Activated naive CD8-positive, alpha-beta T cell treated with anti-CD3 and anti-CD28 coated beads, Interleukin-2, amount 50 U/mL, for 24 hours (primary cell): Measurements from ENCODE around the gene CKAP5.

ENCODE experiments used
- ATAC-seq: fragments of 150-1000 bp; cut with Tn5 transposase; one replicate; pipeline ENCODE4 v1.10.0; 2021
- DNase-seq: peaks from one replicate; pipeline ENCODE4 v3.0.0; 2021
- H3K27ac Mint-ChIP-seq: one replicate; pipeline ENCODE4 v1.8.0; 2021; ENCODE audit warnings: mild to moderate bottlenecking, mixed read lengths
- H3K27me3 Mint-ChIP-seq: one replicate; pipeline ENCODE4 v1.8.0; 2021; ENCODE audit warnings: mixed read lengths
- H3K36me3 Mint-ChIP-seq: one replicate; pipeline ENCODE4 v1.8.0; 2021; ENCODE audit warnings: low read depth, mixed read lengths
- H3K4me1 Mint-ChIP-seq: one replicate; pipeline ENCODE4 v1.8.0; 2021; ENCODE audit warnings: mixed read lengths
- H3K4me3 Mint-ChIP-seq: one replicate; pipeline ENCODE4 v1.8.0; 2021; ENCODE audit warnings: mild to moderate bottlenecking, moderate library complexity, mixed read lengths
- H3K9me3 Mint-ChIP-seq: one replicate; pipeline ENCODE4 v1.8.0; 2021; ENCODE audit warnings: mixed read lengths

Gene CKAP5

GRCh38 chr11:46766656-46767055 lies 79.4 kb downstream of the CKAP5 start:
- no peak for ATAC-seq
- Mint-ChIP-seq H3K4me1 (no peaks in the 10 kb centered on the region), H3K9me3 (no peaks in the 10 kb centered on the region), H3K36me3 (peaks cover 41% of the 10 kb centered on the region), H3K27ac (no peak overlapping the region), H3K27me3 (no peaks in the 10 kb centered on the region), H3K4me3 (no peak overlapping the region)
- no peak for DNase-seq

DNA sequence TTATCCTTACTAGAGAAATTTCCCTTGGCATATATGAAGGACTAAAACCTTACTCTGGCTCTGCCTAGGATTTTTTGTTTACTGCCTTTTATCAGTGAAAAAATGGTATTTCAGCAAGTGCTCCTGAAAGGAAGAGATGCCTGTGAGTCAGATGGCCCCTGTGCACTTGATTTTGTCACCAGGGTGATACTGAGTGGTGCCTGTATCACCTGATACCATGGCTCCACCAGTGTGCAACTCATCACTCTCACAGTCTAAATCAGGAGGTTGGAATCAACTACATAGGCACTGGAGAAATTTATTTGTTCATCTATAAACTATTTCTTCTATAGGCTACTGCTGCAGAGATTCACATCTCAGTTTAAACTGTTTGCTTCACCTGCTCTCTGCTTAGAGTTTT lies 83.8 kb downstream of the CKAP5 start:
- Mint-ChIP-seq H3K4me3 (no peak overlapping the region), H3K9me3 (no peaks in the 10 kb centered on the region), H3K36me3 (peaks cover 48% of the 10 kb centered on the region), H3K4me1 (no peaks in the 10 kb centered on the region), H3K27me3 (no peaks in the 10 kb centered on the region), H3K27ac (no peak overlapping the region)
- no peak for DNase-seq
- no peak for ATAC-seq

GRCh38 chr11:46761807-46762206 lies 84.3 kb downstream of the CKAP5 start:
- H3K36me3 Mint-ChIP-seq = peaks cover 48% of the 10 kb centered on the region
- H3K27ac Mint-ChIP-seq = no peak overlapping the region

GRCh38 chr11:46760429-46761128 lies 85.5 kb downstream of the CKAP5 start:
- no peak overlapping the region for H3K27ac Mint-ChIP-seq
- H3K27me3 Mint-ChIP-seq = no peaks in the 10 kb centered on the region
- H3K4me1 Mint-ChIP-seq = no peaks in the 10 kb centered on the region
- DNase-seq (no peak), ATAC-seq (no peak)
- H3K36me3 Mint-ChIP-seq = peaks cover 51% of the 10 kb centered on the region
- H3K4me3 Mint-ChIP-seq = no peak overlapping the region
- H3K9me3 Mint-ChIP-seq = no peaks in the 10 kb centered on the region

More at GRCh38 chr11:46761807-46762206, 84.3 kb downstream of the CKAP5 start:
- Mint-ChIP-seq H3K9me3 (no peaks in the 10 kb centered on the region), H3K4me3 (no peak overlapping the region), H3K27me3 (no peaks in the 10 kb centered on the region), H3K4me1 (no peaks in the 10 kb centered on the region)
- ATAC-seq = no peak
- DNase-seq = no peak

GRCh38 chr11:46759196-46759595 lies 86.9 kb downstream of the CKAP5 start:
- ATAC-seq (no peak), DNase-seq (no peak)
- H3K4me3 Mint-ChIP-seq = no peak overlapping the region
- peaks cover 56% of the 10 kb centered on the region for H3K36me3 Mint-ChIP-seq
- no peak overlapping the region for H3K27ac Mint-ChIP-seq
- no peaks in the 10 kb centered on the region for H3K4me1 Mint-ChIP-seq
- H3K27me3 Mint-ChIP-seq = no peaks in the 10 kb centered on the region
- no peaks in the 10 kb centered on the region for H3K9me3 Mint-ChIP-seq

- Mint-ChIP-seq H3K36me3 (peaks cover 60% of the 10 kb centered on the region), H3K4me1 (no peaks in the 10 kb centered on the region), H3K9me3 (no peaks in the 10 kb centered on the region), H3K4me3 (no peak overlapping the region), H3K27me3 (no peaks in the 10 kb centered on the region), H3K27ac (no peak overlapping the region)
- ATAC-seq (no peak), DNase-seq (no peak)
Observed at GRCh38 chr11:46755962-46756361, 90.1 kb downstream of the CKAP5 start.

- no peak overlapping the region for H3K4me3 Mint-ChIP-seq
- ATAC-seq = no peak
- no peaks in the 10 kb centered on the region for H3K27me3 Mint-ChIP-seq
- DNase-seq = no peak
- H3K4me1 Mint-ChIP-seq = no peaks in the 10 kb centered on the region
- no peak overlapping the region for H3K27ac Mint-ChIP-seq
- peaks cover 63% of the 10 kb centered on the region for H3K36me3 Mint-ChIP-seq
- no peaks in the 10 kb centered on the region for H3K9me3 Mint-ChIP-seq
Observed at GRCh38 chr11:46747150-46747549, 98.9 kb downstream of the CKAP5 start.

- Mint-ChIP-seq H3K4me1 (no peaks in the 10 kb centered on the region), H3K9me3 (no peaks in the 10 kb centered on the region), H3K27ac (no peak overlapping the region), H3K36me3 (peaks cover 66% of the 10 kb centered on the region), H3K4me3 (no peak overlapping the region), H3K27me3 (no peaks in the 10 kb centered on the region)
- DNase-seq = no peak
- ATAC-seq = no peak
Observed at GRCh38 chr11:46745995-46746394, 100.1 kb downstream of the CKAP5 start.

DNA sequence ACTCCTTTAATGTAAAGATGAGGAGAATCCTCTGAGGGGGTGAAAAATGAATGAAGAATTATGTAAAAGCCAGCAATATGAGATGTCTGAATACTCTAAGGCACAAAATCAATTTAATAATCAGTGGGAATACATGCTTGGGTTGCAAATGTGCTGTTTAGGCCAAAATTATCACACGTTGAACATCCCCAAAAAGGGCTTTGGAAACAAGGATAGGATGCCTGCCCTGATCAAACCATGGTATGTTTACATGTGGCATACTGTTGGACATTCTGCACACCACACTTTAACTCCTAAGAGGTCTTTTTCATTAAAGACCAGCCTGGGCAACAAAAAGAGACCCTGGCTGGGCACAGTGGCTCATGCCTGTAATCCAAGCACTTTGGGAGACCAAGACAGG lies 100.8 kb downstream of the CKAP5 start:
- ATAC-seq = no peak
- Mint-ChIP-seq H3K9me3 (no peaks in the 10 kb centered on the region), H3K36me3 (peaks cover 63% of the 10 kb centered on the region), H3K4me3 (no peak overlapping the region), H3K27ac (no peak overlapping the region), H3K27me3 (no peaks in the 10 kb centered on the region), H3K4me1 (no peaks in the 10 kb centered on the region)
- no peak for DNase-seq

DNA sequence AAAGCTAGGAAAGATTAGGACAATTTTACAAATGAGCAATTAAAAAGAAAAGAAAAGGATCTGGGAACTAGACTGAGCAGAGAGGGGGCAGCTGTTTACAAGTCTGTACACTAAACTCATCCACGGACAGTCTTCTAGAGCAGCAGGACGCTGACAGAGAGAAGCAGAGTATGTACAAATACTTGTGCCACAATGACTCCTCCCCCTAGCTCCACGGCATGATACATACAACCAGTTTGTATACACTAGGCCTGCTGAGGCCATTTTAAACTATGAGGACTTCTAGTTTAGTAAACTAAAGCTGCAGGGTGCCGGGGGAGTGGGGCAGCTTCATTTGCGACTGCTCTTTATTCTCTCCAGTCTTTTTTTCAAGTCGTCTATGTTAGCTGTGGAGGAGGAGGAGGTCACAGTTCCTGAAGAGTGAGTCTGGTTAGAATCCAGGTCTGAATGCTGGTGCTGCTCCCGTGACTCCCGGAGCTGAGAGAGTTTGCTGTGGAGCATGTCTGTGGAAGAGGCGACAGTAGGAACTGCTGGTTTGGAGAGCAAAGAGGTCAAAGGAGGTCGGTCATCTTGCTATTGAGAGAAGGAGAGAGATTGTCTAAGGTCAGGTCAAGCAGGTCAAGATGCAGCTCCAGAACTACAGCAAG lies 102.3 kb downstream of the CKAP5 start:
- Mint-ChIP-seq H3K27ac (no peak overlapping the region), H3K9me3 (no peaks in the 10 kb centered on the region), H3K36me3 (peaks cover 53% of the 10 kb centered on the region), H3K27me3 (no peaks in the 10 kb centered on the region), H3K4me3 (no peak overlapping the region), H3K4me1 (no peaks in the 10 kb centered on the region)
- ATAC-seq = no peak
- no peak for DNase-seq

DNA sequence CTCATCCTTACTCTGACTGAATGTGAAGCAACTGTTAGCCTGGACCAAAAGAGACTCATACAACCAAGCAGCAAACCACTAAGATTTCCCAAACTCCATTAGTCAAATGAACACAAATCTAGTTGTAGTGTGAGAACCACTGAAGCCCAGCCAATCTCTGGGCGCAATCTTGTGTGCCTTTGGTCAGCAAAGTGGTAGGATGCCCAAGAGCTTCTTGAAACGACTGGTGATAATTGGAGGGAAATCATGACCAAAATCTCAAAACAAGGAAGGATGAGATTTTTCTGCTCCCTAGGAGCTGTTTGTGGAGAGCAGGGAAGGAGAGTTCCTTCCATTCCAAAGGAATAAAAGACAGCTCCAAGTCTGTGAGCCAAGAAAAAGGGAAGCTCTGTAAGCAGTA lies 103.0 kb downstream of the CKAP5 start:
- Mint-ChIP-seq H3K27me3 (no peaks in the 10 kb centered on the region), H3K4me1 (no peaks in the 10 kb centered on the region), H3K36me3 (peaks cover 49% of the 10 kb centered on the region), H3K4me3 (no peak overlapping the region), H3K9me3 (no peaks in the 10 kb centered on the region), H3K27ac (no peak overlapping the region)
- no peak for DNase-seq
- ATAC-seq = no peak

DNA sequence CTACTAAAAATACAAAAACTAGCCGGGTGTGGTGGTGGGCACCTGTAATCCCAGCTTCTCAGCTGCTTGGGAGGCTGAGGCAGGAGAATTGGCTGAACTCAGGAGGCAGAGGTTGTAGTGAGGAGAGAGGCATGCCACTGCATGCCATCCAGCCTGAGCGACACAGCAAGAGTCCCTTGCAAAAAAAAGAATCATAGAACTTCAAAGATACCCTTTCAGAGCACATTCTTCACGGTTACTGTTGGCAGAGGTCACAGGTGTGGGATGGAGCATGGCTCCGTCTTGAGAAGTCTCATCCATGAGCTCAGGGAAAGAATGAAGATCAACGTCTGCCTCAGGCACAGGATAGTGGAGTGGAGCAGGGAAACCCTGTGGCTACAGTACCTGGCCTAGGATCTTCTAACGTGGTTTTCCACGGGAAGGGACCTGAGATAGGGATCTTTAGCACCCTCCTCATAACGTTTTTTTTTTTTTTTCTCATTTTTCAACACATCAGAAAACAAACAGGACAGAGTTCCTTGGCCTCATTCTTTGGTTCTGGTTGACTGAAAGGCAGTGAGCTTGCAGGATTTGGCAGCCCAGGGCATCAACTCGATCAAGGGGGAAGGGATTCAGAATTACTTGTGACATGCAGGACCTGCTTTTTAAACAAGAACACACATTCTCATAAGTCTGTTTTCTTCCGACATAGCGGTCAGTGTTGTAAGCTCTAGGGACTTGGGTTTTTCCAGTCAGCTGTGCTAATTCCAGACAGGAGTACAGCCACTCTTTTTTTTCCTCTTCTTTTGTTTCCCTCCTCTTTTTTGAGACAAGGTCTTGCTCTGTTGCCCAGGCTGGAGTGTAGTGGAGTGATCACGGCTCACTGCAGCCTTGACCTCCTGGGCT lies 104.2 kb downstream of the CKAP5 start:
- ATAC-seq (no peak), DNase-seq (no peak)
- H3K9me3 Mint-ChIP-seq = no peaks in the 10 kb centered on the region
- H3K4me1 Mint-ChIP-seq = no peaks in the 10 kb centered on the region
- H3K27me3 Mint-ChIP-seq = no peaks in the 10 kb centered on the region
- no peak overlapping the region for H3K4me3 Mint-ChIP-seq
- H3K36me3 Mint-ChIP-seq = peaks cover 44% of the 10 kb centered on the region
- H3K27ac Mint-ChIP-seq = no peak overlapping the region

DNA sequence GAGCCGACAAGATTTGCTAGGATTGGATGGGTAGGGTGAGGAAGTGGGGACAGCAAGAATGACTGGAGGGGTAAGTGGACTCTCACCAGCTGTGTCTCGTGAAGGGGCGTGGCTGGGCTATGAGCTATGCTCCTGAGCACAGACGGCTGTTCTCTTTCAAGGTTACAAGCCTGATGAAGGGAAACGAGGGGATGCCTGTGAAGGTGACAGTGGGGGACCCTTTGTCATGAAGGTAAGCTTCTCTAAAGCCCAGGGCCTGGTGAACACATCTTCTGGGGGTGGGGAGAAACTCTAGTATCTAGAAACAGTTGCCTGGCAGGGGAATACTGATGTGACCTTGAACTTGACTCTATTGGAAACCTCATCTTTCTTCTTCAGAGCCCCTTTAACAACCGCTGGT lies 107.2 kb downstream of the CKAP5 start:
- no peak for ATAC-seq

DNA sequence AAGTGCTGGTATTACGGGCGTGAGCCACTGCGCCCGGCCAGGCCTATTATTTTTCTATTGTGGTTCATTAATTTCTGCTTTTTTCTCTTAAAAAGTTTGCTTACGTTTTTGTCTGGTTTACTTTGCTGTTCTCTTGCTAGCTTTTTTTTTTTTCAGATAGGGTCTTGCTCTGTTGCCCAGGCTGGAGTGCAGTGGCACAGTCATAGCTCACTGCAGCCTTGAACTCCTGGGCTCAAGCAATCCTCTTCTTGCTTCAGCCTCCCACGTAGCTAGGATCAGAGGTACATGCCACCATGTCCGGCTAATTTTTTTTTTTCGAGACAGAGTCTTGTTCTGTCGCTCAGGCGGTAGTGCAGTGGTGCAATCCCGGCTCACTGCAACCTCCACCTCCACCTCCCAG lies 108.4 kb downstream of the CKAP5 start:
- Mint-ChIP-seq H3K4me3 (no peak overlapping the region), H3K9me3 (no peaks in the 10 kb centered on the region), H3K27ac (no peak overlapping the region), H3K4me1 (no peaks in the 10 kb centered on the region), H3K27me3 (no peaks in the 10 kb centered on the region), H3K36me3 (peaks cover 17% of the 10 kb centered on the region)
- DNase-seq = no peak
- ATAC-seq = no peak

More for the DNA sequence above, 107.2 kb downstream of the CKAP5 start:
- H3K36me3 Mint-ChIP-seq = peaks cover 27% of the 10 kb centered on the region
- DNase-seq = no peak
- H3K9me3 Mint-ChIP-seq = no peaks in the 10 kb centered on the region
- no peaks in the 10 kb centered on the region for H3K4me1 Mint-ChIP-seq
- no peaks in the 10 kb centered on the region for H3K27me3 Mint-ChIP-seq
- no peak overlapping the region for H3K27ac Mint-ChIP-seq
- H3K4me3 Mint-ChIP-seq = no peak overlapping the region

DNA sequence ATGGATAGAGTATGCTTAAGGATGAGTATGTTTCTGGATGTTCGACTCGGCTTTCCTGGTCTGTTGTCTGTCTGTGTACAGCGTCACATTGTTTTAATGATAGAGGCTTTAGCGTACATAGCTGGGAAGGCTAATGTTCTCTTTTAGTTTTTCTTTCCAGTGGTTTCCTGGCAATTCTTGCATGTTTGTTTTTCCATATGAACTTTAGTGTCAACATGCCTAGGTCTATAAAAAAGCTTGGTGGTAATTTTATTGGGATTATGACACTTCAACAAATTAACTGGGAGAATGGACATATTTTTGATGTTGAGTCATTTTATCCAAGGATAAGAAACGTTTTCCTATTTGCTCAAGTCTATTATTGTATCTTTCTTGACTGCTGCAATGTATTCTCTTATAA lies 109.5 kb downstream of the CKAP5 start:
- no peaks in the 10 kb centered on the region for H3K9me3 Mint-ChIP-seq
- DNase-seq (no peak), ATAC-seq (no peak)
- H3K36me3 Mint-ChIP-seq = peaks cover 6% of the 10 kb centered on the region
- no peak overlapping the region for H3K27ac Mint-ChIP-seq
- no peaks in the 10 kb centered on the region for H3K27me3 Mint-ChIP-seq
- no peak overlapping the region for H3K4me3 Mint-ChIP-seq
- H3K4me1 Mint-ChIP-seq = no peaks in the 10 kb centered on the region
